Measurements from ENCODE around the gene CHST8. TPM values are rescaled to one million over a fixed set of nuclear protein-coding genes. Genes with fewer than 3 reads are reported as not detected.

The CHST8 gene
- total RNA-seq, 1 experiment from 2014 or later: not detected

- no peak for DNase-seq (ENCODE audit: unreplicated experiment)
- POLR2A ChIA-PET: interaction anchor here (0.5 kb wide), 1 partner anchor 1763 kb away, joined by 3 read pairs; no protein-coding TSS in a partner anchor
- H3K4me1 Mint-ChIP-seq (ENCODE audit: insufficient read depth, unreplicated experiment): no peaks in the 10 kb centered on the region
- BruUV-seq (replicated peaks): no TSS peak
- CTCF ChIA-PET: interaction anchor here (0.5 to 1.2 kb wide), 4 partner anchors 27 to 1168 kb away, joined by 3 to 5 read pairs (median 4); no protein-coding TSS in a partner anchor
- no peak for TF ChIP-seq CTCF (IDR thresholded peaks at IDR 0.05; ENCODE audit: unreplicated experiment)
- no peaks in the 10 kb centered on the region for H3K36me3 Mint-ChIP-seq (ENCODE audit: insufficient read depth, unreplicated experiment)
- no peaks in the 10 kb centered on the region for H3K9me3 Mint-ChIP-seq (ENCODE audit: unreplicated experiment)
- intact Hi-C loops (cut with micrococcal nuclease): no loop called here
- no peak overlapping the region for H3K27ac Mint-ChIP-seq (ENCODE audit: low read depth, unreplicated experiment)
- H3K27me3 Mint-ChIP-seq (ENCODE audit: insufficient read depth, unreplicated experiment): no peaks in the 10 kb centered on the region
- H3K4me3 Mint-ChIP-seq (ENCODE audit: unreplicated experiment): no peak overlapping the region
Observed at GRCh38 chr19:33737681-33738371, 116.1 kb downstream of the CHST8 start.

- Mint-ChIP-seq H3K36me3 (ENCODE audit: insufficient read depth, unreplicated experiment) (no peaks in the 10 kb centered on the region), H3K27ac (ENCODE audit: low read depth, unreplicated experiment) (no peak overlapping the region), H3K9me3 (ENCODE audit: unreplicated experiment) (no peaks in the 10 kb centered on the region), H3K4me1 (ENCODE audit: insufficient read depth, unreplicated experiment) (no peaks in the 10 kb centered on the region), H3K4me3 (ENCODE audit: unreplicated experiment) (no peak overlapping the region), H3K27me3 (ENCODE audit: insufficient read depth, unreplicated experiment) (peaks cover 1% of the 10 kb centered on the region)
- no peak for TF ChIP-seq CTCF (IDR thresholded peaks at IDR 0.05; ENCODE audit: unreplicated experiment)
- intact Hi-C loops (cut with micrococcal nuclease): no loop called here
- DNase-seq (ENCODE audit: unreplicated experiment): peak; percentile 45
- CTCF ChIA-PET: interaction anchor here (0.5 to 0.9 kb wide), 7 partner anchors 11 to 606 kb away, joined by 3 to 5 read pairs (median 3); no protein-coding TSS in a partner anchor
- no TSS peak for BruUV-seq (replicated peaks)
- POLR2A ChIA-PET: no interaction called here
Observed at GRCh38 chr19:33740811-33741396, 119.2 kb downstream of the CHST8 start.

GRCh38 chr19:33745297-33745696, 123.5 kb downstream of the CHST8 start:
- Mint-ChIP-seq H3K4me3 (ENCODE audit: unreplicated experiment) (no peak overlapping the region), H3K27me3 (ENCODE audit: insufficient read depth, unreplicated experiment) (peaks cover 12% of the 10 kb centered on the region), H3K36me3 (ENCODE audit: insufficient read depth, unreplicated experiment) (no peaks in the 10 kb centered on the region), H3K4me1 (ENCODE audit: insufficient read depth, unreplicated experiment) (no peaks in the 10 kb centered on the region), H3K9me3 (ENCODE audit: unreplicated experiment) (no peaks in the 10 kb centered on the region), H3K27ac (ENCODE audit: low read depth, unreplicated experiment) (no peak overlapping the region)
- CTCF ChIA-PET: no interaction called here
- intact Hi-C loops (cut with micrococcal nuclease): no loop called here
- TF ChIP-seq CTCF (IDR thresholded peaks at IDR 0.05; ENCODE audit: unreplicated experiment): no peak
- POLR2A ChIA-PET: no interaction called here
- no TSS peak for BruUV-seq (replicated peaks)
- no peak for DNase-seq (ENCODE audit: unreplicated experiment)

GRCh38 chr19:33746159-33746558, 124.4 kb downstream of the CHST8 start:
- CTCF ChIA-PET: interaction anchor here (0.7 kb wide), 1 partner anchor 349 kb away, joined by 4 read pairs; no protein-coding TSS in a partner anchor
- TF ChIP-seq CTCF (IDR thresholded peaks at IDR 0.05; ENCODE audit: unreplicated experiment): no peak
- DNase-seq (ENCODE audit: unreplicated experiment): no peak
- peaks cover 12% of the 10 kb centered on the region for H3K27me3 Mint-ChIP-seq (ENCODE audit: insufficient read depth, unreplicated experiment)
- POLR2A ChIA-PET: interaction anchor here (0.6 kb wide), 1 partner anchor 159 kb away, joined by 3 read pairs; no protein-coding TSS in a partner anchor
- no peaks in the 10 kb centered on the region for H3K36me3 Mint-ChIP-seq (ENCODE audit: insufficient read depth, unreplicated experiment)
- no TSS peak for BruUV-seq (replicated peaks)
- no peak overlapping the region for H3K27ac Mint-ChIP-seq (ENCODE audit: low read depth, unreplicated experiment)
- H3K9me3 Mint-ChIP-seq (ENCODE audit: unreplicated experiment): no peaks in the 10 kb centered on the region
- H3K4me1 Mint-ChIP-seq (ENCODE audit: insufficient read depth, unreplicated experiment): no peaks in the 10 kb centered on the region
- intact Hi-C loops (cut with micrococcal nuclease): no loop called here
- H3K4me3 Mint-ChIP-seq (ENCODE audit: unreplicated experiment): no peak overlapping the region
